Effector CD8-positive, alpha-beta T cell (primary cell): ENCODE measurements around the gene MRFAP1.

Experiments
- DNase-seq: peaks from one replicate; lab custom pipeline; 2025; lab: John Stamatoyannopoulos, UW
- total RNA-seq, 4 experiments: gene quantifications; one replicate each; lab custom pipeline; 2026; lab: John Stamatoyannopoulos, UW

The MRFAP1 gene
- total RNA-seq, result 113 to 198 (median 169) reads per million in 4 experiments

- peak; percentile 93 for DNase-seq
These were observed at the start of gene MRFAP1 for GRCh38 chr4:6640292-6641163. Gene MRFAP1 (plus strand): TSS chr4:6640685. CDS start chr4:6640863, 178 bp downstream.

GRCh38 chr4:6591313-6591712 is 49.2 kb upstream of the MRFAP1 start:
- DNase-seq, result no peak

GRCh38 chr4:6591781-6592180 is 48.7 kb upstream of the MRFAP1 start:
- no peak for DNase-seq

- no peak for DNase-seq
These were observed 47.5 kb upstream of the MRFAP1 start for GRCh38 chr4:6592804-6593563.

GRCh38 chr4:6594341-6594740 is 46.1 kb upstream of the MRFAP1 start:
- no peak for DNase-seq

- DNase-seq, result no peak
These were observed 45.6 kb upstream of the MRFAP1 start for GRCh38 chr4:6594826-6595355.

- DNase-seq, result no peak
These were observed 44.5 kb upstream of the MRFAP1 start for GRCh38 chr4:6595897-6596537.

GRCh38 chr4:6596948-6597347 is 43.5 kb upstream of the MRFAP1 start:
- no peak for DNase-seq

GRCh38 chr4:6598127-6598526 is 42.4 kb upstream of the MRFAP1 start:
- no peak for DNase-seq

- no peak for DNase-seq
These were observed 41.8 kb upstream of the MRFAP1 start for GRCh38 chr4:6598641-6599040.

- DNase-seq, result no peak
These were observed 38.7 kb upstream of the MRFAP1 start for GRCh38 chr4:6601661-6602250.

GRCh38 chr4:6602289-6602688 is 38.2 kb upstream of the MRFAP1 start:
- no peak for DNase-seq

GRCh38 chr4:6603128-6603527 is 37.4 kb upstream of the MRFAP1 start:
- DNase-seq, result no peak

GRCh38 chr4:6605114-6605513 is 35.4 kb upstream of the MRFAP1 start:
- no peak for DNase-seq

GRCh38 chr4:6605605-6606004 is 34.9 kb upstream of the MRFAP1 start:
- no peak for DNase-seq

GRCh38 chr4:6606465-6607235 is 33.8 kb upstream of the MRFAP1 start:
- no peak for DNase-seq

- no peak for DNase-seq
These were observed 33.0 kb upstream of the MRFAP1 start for GRCh38 chr4:6607368-6608055.

GRCh38 chr4:6608758-6609414 is 31.6 kb upstream of the MRFAP1 start:
- no peak for DNase-seq

- no peak for DNase-seq
These were observed 30.9 kb upstream of the MRFAP1 start for GRCh38 chr4:6609415-6610079.
